NCI-H2196 (cell line): Measurements from ENCODE around the gene FAM120A.

Experiments used
- DNase-seq: peaks from one replicate; lab custom pipeline; 2025; ENCODE audit not compliant: unreplicated experiment; lab: John Stamatoyannopoulos, UW

Gene FAM120A

DNA sequence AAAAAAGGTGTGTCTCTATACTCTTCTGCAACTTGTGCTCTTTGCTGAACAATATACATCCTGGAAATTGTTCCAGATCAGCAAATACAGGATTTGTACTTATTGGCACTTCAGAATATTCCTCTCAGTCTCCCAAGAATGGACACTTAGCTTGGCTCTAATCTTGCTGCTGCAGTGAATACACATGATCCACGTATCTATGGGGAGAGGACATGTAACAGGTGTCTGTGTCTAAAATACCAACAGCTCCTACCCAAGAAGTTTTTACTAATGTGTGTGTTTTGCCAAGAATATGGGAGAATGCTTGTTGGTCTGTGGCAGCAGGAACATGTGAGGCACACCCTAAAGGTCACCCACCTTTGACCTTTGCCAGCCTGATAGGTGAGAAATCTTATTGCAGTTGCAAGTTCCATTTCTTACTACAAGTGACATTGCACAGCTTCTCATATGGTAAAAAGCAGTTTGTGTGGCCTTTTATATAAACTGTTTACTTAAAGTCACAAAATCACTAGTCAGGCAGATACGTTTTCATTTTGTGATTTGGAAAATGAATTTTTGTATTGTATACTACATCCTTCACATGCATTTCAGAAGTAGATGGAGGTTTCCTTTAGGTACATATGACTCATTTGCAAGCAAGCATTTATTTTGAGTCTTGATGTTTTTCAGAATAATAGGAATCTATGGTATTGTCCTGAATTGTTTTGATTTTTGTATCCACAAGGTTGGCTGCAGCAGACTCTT lies 160.7 kb downstream of the FAM120A start:
- DNase-seq, result no peak

DNA sequence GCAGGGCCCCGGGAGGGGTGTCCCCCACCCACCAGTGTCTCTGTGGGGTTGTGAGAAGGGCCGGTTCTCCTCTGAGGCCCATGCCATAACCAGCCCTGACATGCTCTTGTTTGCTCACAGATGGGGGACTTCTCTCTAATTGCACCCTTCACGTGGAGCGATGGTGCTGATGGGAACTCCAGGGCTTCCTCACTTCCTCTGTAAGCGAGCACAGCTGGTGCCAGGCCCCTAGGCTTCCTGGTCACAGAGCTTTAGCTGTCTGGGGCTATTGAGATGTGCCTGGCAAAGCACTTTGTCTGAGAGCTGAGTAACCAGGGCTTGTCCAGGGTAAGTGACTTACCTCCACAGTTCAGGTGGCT lies 161.3 kb downstream of the FAM120A start:
- DNase-seq, result no peak

DNA sequence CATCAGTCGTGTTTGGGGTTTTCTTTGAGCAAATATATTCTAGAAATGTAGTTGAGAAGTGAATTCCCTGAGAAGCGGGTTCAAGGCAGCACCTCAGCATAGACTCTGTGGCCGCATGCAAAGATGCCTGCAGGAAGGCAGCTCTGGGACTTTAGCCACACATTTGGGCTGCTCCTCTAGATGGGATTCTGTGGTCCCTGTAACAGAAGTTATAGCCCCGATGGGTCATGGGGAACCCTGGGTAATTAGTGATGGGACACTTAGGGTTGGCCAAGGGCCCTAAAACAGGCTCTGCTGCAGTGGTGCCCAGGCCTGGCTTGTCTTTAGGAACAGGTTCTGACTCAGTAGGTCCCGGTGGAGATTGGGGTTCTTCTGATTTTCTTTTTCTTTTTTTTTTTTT lies 161.7 kb downstream of the FAM120A start:
- DNase-seq, result no peak

DNA sequence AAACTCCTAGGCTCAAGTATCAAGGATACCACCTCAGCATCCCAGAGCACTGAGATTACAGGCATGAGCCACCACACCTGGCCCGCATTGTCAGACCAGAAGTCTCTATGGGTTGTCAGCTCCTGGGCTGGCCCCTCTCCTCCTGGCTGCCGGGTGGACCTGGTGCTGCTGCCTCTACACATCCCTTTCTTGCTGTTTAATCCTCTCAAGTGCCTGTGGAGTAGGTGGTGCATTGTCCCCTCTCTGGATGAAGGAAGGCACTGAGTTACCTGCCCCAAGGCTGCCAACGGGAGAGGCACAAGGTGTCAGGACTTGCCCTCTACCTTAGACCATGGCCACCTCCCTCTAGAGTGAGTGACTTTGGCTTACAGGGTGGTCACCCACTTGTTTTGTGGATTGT lies 162.3 kb downstream of the FAM120A start:
- DNase-seq, result no peak

DNA sequence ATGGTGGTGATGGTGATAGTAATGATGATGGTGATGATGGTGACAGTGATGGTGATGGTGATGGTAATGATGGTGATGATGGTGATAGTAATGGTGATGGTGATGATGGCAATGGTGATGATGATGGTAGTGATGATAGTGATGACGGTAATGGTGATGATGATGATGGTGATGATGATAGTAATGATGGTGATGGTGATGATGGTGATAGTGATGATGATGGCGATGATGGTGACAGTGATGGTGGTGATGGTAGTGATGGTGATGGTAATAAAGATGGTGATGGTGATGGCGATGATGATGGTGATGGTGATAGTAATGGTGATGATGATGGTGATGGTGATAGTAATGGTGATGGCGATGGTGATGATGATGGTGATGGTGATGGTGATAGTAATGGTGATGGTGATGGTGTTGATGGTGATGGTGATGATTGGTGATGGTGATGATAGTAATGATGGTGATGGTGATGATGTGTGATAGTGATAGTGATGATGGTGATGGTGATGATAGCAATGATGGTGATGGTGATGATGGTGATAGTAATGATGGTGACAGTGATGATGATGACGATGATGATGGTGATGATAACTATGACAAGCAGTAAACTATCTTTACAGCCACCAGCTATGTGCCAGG lies 163.5 kb downstream of the FAM120A start:
- no peak for DNase-seq
